GM18951 (cell line): ENCODE results near the gene MACROD2.

Source experiments
- POLR2A ChIP-seq: IDR thresholded peaks from 4 replicates; pipeline ENCODE4 v1.6.1; 2011; ENCODE audit warnings: mild to moderate bottlenecking; ENCODE audit not compliant: insufficient read length, insufficient read depth; ENCODE audit errors: extremely low read depth
- in situ Hi-C: fragments of 300-500 bp; cut with MboI; formaldehyde crosslinking; loops from one replicate; pipeline ENCODE4 v1.12.0; 2022; ENCODE audit warnings: low sequenced_read_pairs, mixed read lengths, inconsistent platforms; ENCODE audit not compliant: unreplicated experiment

Gene MACROD2

DNA sequence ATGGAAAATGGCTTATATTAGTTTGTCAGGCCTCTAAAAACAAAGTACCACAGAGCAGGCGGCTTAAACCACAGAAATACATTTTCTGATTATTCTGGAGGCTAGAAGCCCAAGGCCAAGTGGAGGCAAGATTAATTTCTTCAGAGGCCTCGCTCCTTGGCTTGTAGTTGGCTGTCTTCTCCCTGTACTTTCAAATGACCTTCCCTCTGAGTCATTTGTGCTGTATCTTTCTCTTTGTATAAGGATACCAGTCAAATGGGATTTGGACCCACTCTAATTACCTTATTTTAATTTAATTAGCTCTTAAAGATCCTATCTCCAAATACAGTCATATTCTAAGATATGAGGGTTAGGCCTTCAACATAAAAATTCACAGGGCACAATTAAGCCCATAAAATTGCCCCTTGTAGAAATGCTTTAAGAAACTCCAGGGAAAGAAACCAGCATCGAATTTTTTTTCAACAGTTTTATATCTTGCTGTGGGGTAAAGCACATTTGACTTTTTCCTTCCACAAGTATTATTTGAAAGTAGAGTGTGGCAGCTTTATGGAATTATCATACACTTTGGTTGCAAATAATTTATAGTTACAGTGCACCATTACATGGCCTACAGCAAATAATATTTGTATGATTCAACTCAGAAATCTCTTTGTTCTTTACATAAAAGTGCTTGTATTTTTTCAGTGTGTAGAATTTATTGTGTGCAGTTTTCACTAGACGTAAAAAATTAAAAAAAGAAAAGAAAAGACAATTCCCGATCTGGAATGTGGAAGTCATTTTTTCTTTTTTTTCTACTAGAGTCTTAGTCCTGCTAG, 1871.8 kb downstream of the MACROD2 start:
- in situ Hi-C loops, result no loop called here
- no peak for TF ChIP-seq POLR2A

DNA sequence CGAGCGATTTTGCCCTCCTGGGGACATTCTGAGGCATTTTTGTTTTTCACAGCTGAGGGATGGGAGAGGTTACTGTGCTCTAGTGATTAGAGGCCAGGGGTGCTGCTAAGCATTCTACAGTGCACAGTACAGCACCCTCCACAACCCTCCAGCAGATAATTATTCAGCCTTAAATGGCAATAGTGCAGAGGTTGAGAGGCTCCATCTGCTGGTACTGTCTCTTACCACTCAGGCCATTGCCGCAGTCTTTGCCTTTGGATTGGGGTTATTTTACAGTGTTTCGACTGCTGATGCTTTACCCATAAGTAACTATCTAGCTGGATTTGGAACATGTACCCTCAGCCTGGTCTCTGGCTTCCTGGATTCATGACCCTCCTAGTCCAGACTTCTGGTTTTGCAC, 1872.6 kb downstream of the MACROD2 start:
- no peak for TF ChIP-seq POLR2A
- in situ Hi-C loops, result no loop called here

GRCh38 chr20:15875446-15875845, 1880.1 kb downstream of the MACROD2 start:
- in situ Hi-C loops, result no loop called here
- no peak for TF ChIP-seq POLR2A

DNA sequence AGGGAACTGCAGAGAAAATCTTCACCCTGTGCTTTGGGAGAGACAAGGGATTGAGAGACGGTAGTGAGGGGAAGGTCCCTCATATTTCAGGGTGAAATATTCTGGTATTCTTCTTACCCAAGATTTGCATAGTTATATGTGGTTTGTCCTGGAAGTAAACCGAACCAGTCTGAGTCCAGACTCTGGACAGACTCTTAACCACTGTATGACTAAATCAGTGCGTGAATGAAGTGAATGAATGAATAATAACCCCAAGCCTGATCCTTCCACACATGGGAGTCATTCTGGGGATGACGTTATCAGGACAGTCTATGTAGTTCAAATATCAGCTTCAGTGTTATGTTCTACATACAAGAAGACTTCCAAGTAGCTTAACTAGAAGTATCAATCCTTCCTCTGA, 1887.2 kb downstream of the MACROD2 start:
- in situ Hi-C loops, result no loop called here
- TF ChIP-seq POLR2A, result no peak

- in situ Hi-C loops, result no loop called here
- no peak for TF ChIP-seq POLR2A
Observed at GRCh38 chr20:15886250-15886649, 1890.9 kb downstream of the MACROD2 start.

DNA sequence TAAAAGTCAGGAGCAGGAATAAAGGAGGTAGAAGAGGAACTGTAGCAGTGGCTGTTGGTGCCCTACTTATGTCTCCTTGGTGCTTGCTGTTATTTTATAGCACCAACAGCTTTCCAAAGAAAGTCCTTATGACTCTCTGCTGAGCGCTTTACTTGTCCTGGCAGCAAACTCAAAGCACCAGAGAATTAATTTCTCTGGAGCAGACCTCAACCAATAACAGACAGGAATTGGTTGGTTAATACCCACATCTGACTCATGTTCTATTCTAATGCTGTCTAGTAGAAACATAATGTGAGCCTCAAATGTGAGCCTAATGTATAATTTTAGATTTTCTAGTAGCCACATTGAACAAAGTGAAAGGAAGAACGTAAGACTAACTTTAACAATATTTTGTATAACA, 1892.1 kb downstream of the MACROD2 start:
- TF ChIP-seq POLR2A, result no peak
- in situ Hi-C loops, result no loop called here

DNA sequence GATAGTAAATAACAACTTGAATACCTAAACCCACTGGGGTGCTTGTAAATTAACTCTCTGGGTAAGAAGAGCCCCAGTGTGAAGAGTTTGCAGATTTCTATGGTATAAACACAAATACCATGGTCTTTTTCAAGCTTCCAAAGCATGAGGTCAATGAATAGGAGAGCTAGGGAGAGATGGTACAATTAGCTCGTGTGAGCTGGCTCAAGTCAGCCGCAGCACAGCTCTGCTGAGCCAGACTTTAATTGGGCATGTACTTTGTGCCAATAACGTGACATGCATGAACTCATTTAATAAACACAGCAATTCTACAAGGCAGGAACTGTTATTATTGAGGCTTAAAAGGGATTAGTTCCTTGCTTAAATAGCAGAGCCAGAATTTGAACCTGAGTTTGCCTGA, 1893.7 kb downstream of the MACROD2 start:
- in situ Hi-C loops, result no loop called here
- no peak for TF ChIP-seq POLR2A

DNA sequence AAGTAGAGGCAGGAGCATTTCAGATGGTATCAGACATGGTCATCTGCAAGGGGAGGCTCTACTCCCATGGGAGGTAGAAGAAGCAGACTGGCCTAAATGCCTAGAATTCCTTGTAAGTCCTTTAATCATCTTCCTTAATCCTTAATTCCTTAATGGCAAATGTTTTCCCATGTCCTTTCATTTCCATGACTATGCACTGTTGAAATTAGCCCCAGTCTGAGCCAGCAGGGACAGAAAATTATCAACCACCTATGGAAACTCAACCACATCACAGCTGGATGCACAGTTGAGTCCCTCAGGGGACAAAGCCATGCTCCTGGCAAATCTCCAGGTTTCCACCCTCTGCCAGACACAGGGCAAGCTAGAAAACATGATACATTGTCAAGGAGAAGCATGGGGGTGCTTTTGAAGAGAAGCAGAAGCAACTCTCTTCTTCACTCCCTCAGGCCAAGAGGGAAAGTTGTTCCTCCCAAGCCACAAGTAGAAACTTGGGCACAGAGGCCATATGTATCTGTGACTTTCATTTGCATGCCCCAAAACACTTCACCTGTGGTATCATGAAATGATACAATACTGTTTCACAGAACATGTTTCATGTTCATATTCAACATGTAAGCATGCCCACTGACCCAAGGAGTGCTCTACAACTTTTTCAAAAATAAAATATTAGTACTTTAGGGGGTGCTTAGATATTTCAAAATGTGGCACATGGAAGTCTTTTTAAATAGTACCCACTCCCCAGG, 1894.4 kb downstream of the MACROD2 start:
- in situ Hi-C loops, result no loop called here
- TF ChIP-seq POLR2A, result no peak

DNA sequence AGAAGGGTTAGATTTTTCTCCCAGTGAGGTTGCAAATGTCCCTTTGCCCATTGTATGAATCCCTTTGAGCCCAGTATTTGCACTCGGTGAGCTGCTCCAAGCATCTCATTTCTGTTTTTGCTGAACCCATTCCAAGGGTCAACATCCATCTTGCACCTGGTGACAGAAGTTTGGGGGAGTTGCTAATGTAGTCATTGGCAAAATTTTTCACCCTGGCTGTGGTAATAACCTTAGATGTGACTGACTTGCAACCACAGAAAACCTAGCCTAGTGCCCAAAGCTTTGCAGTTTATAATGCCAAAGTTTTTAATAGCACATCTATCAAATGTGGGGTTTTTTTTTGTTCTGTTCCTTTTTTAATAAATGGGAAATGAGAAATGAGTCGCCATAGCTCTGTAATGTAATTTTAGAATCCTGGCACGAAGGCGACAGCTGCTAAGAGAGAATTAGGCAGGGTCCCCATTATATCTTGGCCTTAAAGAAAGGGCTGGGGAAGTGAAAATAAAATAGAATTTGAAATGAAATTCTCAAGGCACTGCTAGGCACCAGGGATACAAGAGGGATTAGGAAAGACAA, 1895.2 kb downstream of the MACROD2 start:
- in situ Hi-C loops, result no loop called here
- TF ChIP-seq POLR2A, result no peak

GRCh38 chr20:15895126-15895525, 1899.8 kb downstream of the MACROD2 start:
- TF ChIP-seq POLR2A, result no peak
- in situ Hi-C loops, result no loop called here

DNA sequence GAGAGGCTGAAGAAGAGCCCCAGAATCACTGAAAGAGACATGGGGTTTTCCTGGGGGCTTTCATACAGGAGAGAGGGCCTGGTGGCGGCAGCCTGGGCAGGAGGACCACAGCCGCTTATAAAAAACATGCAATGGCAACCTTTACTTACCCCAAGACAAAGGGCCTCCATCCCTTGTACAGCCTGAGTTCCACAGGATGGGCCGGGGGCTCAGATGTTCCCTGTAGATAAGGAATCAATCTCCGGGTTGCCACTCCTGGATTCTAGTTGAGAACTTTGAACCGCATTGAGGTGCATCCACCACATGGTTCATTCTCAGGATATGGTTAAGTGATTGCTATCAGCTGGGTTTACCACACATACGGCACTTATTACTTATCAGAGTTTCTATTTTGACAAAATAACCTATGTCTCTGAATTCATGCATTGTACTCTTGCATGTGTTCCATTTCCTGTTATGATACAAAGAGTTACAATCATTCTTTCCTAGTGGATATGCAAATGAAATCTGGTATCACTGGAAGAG, 1900.3 kb downstream of the MACROD2 start:
- TF ChIP-seq POLR2A, result no peak
- in situ Hi-C loops, result no loop called here

DNA sequence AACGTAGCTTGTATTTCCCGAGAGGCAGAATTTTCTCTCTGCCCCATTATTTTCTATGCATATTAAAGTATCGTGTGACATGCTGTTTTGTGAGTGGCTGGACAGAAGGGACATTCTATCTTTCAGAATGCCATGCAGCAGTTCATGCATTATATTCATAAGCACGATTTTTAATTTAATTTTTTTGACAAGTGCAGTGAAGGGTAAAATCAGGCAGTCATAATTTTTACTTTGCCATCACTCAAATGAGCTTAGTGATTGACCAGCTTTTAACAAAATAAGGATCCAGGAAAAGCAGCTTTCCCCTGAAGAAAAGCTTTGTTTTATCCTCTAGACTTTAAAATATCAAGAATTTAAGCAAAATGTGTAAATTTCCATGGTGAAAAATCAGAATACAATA, 1904.7 kb downstream of the MACROD2 start:
- TF ChIP-seq POLR2A, result no peak
- in situ Hi-C loops, result no loop called here

DNA sequence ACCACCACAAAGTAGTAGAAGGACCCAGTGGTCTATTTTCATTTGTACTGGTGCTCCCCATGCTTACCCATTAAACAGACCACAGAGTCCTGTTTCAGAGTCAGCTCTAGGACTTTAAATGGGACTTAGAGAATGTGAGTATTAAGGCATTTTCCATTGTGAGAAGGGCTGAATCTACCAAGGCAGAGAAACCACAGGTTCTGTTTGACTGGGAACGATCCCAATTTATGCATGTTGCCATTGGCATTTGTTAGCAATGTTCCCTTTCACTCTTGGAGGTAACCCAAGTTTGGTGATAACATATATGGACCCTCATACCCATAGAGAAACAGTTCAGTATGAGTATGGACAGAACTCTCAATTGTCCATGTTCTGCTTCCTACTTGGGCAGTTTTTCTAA, 1905.1 kb downstream of the MACROD2 start:
- in situ Hi-C loops, result no loop called here
- TF ChIP-seq POLR2A, result no peak
